HUES6 (cell line): ENCODE results near the gene DGKQ.
A peak's percentile ranks its signal among the peaks of the same experiment; 100 is the strongest.

ENCODE experiments used
- H3K27ac ChIP-seq: 2 replicates; pipeline ENCODE4 v1.7.0; 2013; ENCODE audit warnings: low read depth, mild to moderate bottlenecking, low read length, inconsistent platforms
- H3K27me3 ChIP-seq: 2 replicates; pipeline ENCODE4 v1.6.1; 2013; ENCODE audit warnings: low read length; ENCODE audit not compliant: control insufficient read depth, insufficient read depth
- H3K36me3 ChIP-seq: 2 replicates; pipeline ENCODE4 v1.6.1; 2013; ENCODE audit warnings: low read length; ENCODE audit not compliant: control insufficient read depth, insufficient read depth
- H3K4me1 ChIP-seq: 2 replicates; pipeline ENCODE4 v1.6.1; 2013; ENCODE audit warnings: low read length; ENCODE audit not compliant: control insufficient read depth, insufficient read depth
- H3K4me3 ChIP-seq: 2 replicates; pipeline ENCODE4 v1.5.1; 2013; ENCODE audit warnings: low read depth, low read length
- H3K9ac ChIP-seq: one replicate; pipeline ENCODE4 v1.6.1; 2013; ENCODE audit warnings: mild to moderate bottlenecking, low read length
- H3K9me3 ChIP-seq: 2 replicates; pipeline ENCODE4 v1.6.1; 2013; ENCODE audit warnings: low read depth, low read length; ENCODE audit not compliant: control insufficient read depth, insufficient read depth

DGKQ gene

DNA sequence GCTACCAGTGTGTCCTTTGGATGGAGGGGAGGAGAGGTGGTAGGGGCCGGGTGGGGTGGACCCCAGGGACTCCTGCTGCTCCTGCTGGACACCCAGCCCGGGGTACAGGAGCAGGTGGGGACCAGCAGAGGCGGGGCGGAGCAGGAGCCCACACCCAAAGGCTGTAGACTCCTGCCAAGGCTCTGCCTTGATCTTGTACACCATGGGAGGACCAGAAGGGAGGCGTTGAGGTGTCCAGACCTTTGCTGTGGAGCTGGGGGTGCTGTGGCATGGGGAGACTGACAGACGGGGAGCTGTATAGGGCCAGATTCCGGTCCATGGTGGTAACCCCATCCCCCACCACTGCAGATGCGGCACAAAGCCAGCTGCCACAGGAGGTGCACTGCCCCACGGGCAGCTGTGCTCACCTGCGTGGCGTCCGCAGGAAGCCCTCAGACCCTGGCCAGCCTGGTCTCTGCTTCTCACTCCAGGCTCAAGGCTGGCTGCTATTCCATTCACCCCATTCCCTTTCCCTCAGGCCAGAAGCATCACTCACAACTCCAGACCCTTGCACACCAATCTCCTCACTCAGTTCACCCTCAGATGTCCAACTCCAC is 24.8 kb upstream of the DGKQ start:
- Histone ChIP-seq H3K9ac (no peak overlapping the region), H3K4me1 (peaks cover 14% of the 10 kb centered on the region), H3K9me3 (no peaks in the 10 kb centered on the region), H3K4me3 (0 out of 2 replicates have a peak overlapping the region, but pooled peaks have one; percentile 53), H3K36me3 (no peaks in the 10 kb centered on the region), H3K27me3 (peaks cover 80% of the 10 kb centered on the region), H3K27ac (no peak overlapping the region)

DNA sequence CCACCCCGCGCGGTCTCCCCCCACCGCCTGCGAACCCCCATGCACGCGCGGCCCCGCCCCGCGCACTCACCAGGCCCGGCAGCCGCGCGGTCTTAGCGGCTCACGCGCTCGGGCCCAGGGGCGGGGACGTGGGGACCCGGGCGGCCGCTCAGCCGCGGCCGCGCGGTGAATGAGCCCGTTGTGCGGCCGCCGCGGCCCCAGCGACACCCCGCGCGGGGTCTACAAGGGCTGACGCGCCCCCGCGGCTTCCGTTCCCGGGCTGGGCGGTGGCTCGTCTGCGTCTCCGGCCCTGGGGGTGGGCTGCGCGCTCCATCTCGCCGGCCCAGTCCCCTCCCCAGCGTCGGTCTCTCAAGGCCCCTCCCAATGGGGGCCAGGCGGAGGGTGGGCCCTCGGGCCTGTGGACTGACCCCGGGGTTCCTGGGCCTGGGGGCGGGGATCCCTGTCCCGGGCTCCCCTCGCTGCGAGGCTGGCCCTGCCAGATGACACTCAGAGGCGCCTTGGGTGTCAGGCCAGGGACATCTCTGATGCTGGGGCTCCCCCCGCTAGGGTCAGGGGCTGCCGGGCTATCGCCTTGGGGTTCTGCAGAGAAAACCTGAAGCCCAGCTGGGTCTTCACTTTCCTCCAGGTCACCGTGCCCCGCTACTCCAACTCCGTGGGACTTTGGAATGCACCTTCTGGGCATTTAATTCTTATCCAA is 24.2 kb upstream of the DGKQ start:
- H3K9ac ChIP-seq, result no peak overlapping the region
- H3K27ac ChIP-seq, result no peak overlapping the region
- H3K27me3 ChIP-seq, result peaks cover 74% of the 10 kb centered on the region
- no peaks in the 10 kb centered on the region for H3K36me3 ChIP-seq
- peak overlapping the region; percentile 53 for H3K4me3 ChIP-seq
- no peaks in the 10 kb centered on the region for H3K9me3 ChIP-seq
- peaks cover 14% of the 10 kb centered on the region for H3K4me1 ChIP-seq

DNA sequence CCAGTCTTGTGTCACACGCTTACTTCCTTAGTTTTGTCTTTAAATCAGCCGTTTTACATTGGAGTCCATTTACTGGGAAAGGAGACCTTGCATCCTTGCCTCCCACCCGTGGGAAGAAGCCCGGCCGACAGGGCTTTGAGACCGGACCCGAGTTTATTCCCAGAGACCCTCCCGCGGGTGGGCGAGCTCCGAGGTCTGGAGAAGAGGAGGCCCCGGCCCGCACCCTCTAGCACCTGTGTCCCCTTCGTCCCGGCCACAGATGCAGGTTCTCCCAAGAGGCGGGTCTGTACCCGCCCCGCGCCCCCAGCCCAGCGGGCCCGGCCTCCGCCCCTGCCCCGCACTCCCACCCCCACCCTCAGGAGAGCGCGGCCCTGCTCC is 23.6 kb upstream of the DGKQ start:
- peaks cover 69% of the 10 kb centered on the region for H3K27me3 ChIP-seq
- no peak overlapping the region for H3K27ac ChIP-seq
- no peaks in the 10 kb centered on the region for H3K9me3 ChIP-seq
- no peak overlapping the region for H3K9ac ChIP-seq
- no peaks in the 10 kb centered on the region for H3K36me3 ChIP-seq
- no peak overlapping the region; the same call in 1 of the 2 replicates for H3K4me3 ChIP-seq
- H3K4me1 ChIP-seq, result peaks cover 11% of the 10 kb centered on the region

DNA sequence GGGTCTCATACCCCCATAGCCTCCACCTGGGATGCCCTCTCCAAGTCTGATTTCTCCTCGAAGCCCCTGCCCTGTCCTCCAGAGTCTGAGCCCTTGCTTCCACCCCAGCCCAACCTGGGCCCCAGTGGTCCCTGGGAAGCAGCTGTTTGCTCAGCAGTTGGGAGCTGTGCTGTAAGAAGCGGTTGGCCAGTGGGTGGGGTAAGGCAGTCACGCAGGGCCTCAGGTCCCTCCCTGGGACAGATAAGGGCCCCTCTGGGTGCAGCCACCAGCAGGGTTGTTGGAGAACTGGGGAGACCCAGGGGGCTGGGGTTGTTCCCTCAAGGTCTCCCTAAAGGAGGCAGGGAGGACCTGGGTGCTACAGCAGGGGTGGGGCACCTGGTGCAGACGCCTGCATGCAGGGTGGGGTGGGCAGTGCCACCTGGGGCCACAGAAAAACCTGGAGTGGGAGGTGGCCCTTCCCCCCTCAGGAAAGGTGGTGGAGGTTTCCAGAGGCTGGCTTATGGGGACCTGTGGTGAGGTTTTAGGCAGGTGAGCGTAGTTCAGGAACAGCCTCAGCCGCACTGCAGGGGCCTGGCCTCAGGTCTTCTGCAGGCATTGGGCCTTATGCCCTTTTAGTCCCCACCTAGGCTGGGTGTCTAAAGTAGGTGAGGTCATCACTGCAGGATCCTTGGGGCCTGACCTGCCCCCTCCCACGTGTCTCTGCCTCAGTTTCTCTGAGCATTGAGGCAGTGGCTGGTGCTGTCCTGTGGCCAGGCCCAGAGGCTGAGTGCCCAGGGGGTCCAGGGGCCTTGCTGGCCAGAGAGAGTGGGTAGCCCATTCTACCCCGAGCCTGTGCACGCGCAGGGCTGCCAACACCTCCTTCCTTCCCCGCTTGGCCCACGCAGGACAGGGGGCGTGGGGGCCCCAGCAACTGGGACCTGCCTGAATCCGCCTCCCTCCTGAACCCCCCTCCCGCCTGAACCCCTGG is 22.9 kb upstream of the DGKQ start:
- no peak overlapping the region for H3K4me3 ChIP-seq
- no peaks in the 10 kb centered on the region for H3K9me3 ChIP-seq
- H3K27me3 ChIP-seq, result peaks cover 62% of the 10 kb centered on the region
- no peak overlapping the region for H3K9ac ChIP-seq
- no peaks in the 10 kb centered on the region for H3K36me3 ChIP-seq
- H3K4me1 ChIP-seq, result peaks cover 8% of the 10 kb centered on the region
- H3K27ac ChIP-seq, result no peak overlapping the region

GRCh38 chr4:995311-996026 is 22.1 kb upstream of the DGKQ start:
- no peaks in the 10 kb centered on the region for H3K9me3 ChIP-seq
- no peak overlapping the region for H3K4me3 ChIP-seq
- H3K4me1 ChIP-seq, result peaks cover 8% of the 10 kb centered on the region
- peaks cover 53% of the 10 kb centered on the region for H3K27me3 ChIP-seq
- H3K36me3 ChIP-seq, result no peaks in the 10 kb centered on the region
- H3K27ac ChIP-seq, result no peak overlapping the region
- no peak overlapping the region for H3K9ac ChIP-seq

DNA sequence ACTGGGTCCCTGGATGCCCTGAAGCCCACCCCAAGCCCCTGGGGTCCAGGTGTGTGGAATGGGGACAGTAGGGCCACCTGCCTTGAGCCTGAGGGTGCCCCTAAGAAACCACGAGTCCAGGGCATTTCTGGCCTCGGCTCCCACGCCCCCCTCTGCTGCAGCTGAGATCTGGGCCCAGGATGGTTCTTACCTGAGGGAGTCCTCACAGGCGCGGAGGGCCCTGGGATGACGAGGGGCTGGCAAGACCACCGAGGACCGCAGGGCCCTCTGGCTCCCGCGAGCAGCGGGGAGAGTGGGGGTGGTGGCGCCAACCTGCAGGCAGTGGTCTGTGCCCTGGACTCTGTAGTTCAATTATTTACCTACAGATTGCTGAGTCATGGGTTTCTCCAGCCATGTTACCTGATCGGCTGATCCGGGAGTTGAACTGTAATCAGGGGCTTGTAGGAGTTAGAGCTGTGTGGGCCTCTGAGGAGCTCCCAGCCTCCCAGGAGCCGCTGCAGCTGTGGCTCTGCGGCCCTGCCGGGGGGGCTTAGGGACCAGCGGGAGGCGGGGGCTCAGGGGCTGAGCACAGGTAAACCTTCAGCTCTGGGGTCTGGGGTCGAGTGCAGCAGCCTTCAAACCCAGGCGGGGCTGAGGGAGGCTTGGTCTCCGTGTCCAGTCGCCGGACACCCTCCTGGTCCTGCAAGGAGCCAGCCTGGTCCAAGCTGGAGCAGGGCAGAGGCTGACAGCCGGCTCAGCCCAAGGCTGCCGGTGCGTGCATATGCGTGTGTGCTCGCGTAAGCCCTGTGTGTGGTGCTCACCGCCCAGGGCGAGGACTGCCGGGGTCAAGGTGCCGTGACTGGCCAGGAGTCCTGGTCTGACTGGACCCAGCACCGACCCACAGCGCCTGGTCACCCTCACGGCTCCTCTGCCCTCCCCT is 20.0 kb upstream of the DGKQ start, which contains the start of gene SLC26A1:
Gene SLC26A1 (minus strand): TSS at position 294 of the 919 bp plus-strand sequence. CDS start 1,701 bp downstream, outside the sequence.
- H3K27ac ChIP-seq, result no peak within 1 kb of the TSS
- peaks cover 37% of the 10 kb centered on the region for H3K27me3 ChIP-seq
- no peaks in the 10 kb centered on the region for H3K36me3 ChIP-seq
- H3K9me3 ChIP-seq, result no peaks in the 10 kb centered on the region
- H3K4me1 ChIP-seq, result peaks cover 8% of the 10 kb centered on the region
- H3K9ac ChIP-seq, result no peak within 1 kb of the TSS
- H3K4me3 ChIP-seq, result no peak within 1 kb of the TSS

- Histone ChIP-seq H3K36me3 (no peaks in the 10 kb centered on the region), H3K27ac (no peak overlapping the region), H3K9me3 (no peaks in the 10 kb centered on the region), H3K9ac (no peak overlapping the region), H3K4me1 (peaks cover 3% of the 10 kb centered on the region; the same call in 1 of the 2 replicates), H3K27me3 (peaks cover 36% of the 10 kb centered on the region), H3K4me3 (no peak overlapping the region)
Observed at GRCh38 chr4:992297-993110, 19.1 kb upstream of the DGKQ start.

GRCh38 chr4:991451-992296 is 18.3 kb upstream of the DGKQ start:
- H3K9me3 ChIP-seq, result no peaks in the 10 kb centered on the region
- no peak overlapping the region for H3K27ac ChIP-seq
- peaks cover 34% of the 10 kb centered on the region for H3K27me3 ChIP-seq
- H3K36me3 ChIP-seq, result no peaks in the 10 kb centered on the region
- H3K4me3 ChIP-seq, result no peak overlapping the region
- H3K4me1 ChIP-seq, result peaks cover 3% of the 10 kb centered on the region; the same call in 1 of the 2 replicates
- no peak overlapping the region for H3K9ac ChIP-seq
